NCI-H82 (cell line): ENCODE measurements around the gene RAB31.

ENCODE experiments used
- DNase-seq: peaks from one replicate; lab custom pipeline; 2025; lab: John Stamatoyannopoulos, UW

RAB31 gene

DNA sequence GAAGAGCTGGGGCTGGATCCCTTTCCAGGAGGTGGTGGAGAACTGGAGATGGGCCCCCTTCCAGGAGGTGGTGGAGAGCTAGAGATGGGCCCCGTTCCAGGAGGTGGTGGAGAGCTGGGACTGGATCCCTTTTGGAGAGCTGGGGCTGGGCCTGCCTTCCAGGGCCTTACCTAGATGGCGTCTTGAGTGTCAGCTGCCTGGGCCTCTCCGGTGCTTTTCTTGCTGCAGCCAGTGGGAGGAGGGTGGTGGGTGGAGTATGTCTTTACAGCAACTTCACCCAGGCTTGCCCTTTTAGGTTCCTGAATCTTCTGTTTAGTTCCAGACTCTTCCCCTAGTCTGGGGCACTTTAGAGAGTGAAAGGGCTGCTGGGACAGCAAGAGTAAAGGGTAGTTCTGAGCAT, 158.5 kb downstream of the RAB31 start:
- DNase-seq, result no peak

DNA sequence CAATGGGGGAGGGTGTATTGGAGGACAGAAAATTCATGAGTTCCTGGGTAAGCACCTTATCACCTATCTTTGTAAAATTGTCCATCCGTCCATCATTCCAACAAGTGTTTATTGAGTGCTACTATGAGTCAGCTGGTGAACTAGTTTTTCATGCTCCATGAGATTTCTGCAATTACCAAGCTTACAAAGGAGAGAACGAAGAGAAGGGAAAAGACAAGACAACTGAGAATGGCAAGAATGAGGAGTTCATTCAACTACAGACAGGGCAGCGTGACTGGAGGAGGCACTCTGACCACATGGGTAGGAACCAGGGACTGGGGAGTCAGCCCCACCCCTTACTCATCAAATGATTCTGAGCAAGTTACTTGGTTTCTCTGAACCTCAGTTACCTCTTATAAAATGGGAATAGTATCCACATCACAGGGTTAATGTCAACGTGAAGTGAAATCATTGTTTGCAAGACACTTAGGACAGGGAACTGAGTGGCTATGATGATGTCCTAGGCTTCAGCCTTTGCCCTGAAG, 159.0 kb downstream of the RAB31 start:
- no peak for DNase-seq

DNA sequence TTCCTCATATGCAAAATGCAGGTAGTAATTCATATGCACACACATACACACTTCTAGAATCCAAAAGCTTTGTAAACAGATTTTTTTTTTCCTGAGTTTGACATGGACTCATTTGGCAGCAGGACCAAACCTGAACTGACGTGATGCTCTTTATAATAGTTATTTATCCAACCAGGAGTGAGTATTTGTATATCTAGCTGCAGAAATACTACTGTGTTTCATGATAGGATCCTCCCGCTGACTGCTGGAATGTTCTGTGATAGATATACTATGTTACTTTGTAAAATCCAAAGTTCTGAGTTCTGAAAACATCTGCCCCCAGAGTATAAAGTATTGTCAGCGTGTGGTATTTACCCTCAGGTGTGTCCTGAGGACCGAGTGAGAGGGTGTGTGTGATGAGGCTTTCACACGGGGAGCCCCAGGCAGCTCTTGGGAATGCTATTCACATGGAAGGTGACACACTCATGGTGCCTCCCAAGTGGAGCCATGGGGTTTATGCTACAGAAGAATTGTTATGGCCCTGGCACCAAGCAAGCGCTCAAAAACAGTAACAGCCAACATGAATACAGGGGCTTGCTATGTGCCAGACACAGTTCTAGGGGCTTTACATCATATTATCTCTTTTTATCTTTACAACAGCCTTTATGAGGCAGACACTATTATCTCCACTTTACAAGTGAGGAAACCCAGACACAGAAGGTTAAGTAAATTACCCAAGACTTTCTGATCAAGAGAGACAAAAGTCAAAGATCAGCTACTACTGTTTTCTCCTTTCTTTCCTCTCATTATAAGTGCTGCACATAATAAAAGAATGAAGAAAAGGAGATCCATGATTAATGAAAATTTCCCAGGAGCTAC, 161.0 kb downstream of the RAB31 start:
- no peak for DNase-seq

DNA sequence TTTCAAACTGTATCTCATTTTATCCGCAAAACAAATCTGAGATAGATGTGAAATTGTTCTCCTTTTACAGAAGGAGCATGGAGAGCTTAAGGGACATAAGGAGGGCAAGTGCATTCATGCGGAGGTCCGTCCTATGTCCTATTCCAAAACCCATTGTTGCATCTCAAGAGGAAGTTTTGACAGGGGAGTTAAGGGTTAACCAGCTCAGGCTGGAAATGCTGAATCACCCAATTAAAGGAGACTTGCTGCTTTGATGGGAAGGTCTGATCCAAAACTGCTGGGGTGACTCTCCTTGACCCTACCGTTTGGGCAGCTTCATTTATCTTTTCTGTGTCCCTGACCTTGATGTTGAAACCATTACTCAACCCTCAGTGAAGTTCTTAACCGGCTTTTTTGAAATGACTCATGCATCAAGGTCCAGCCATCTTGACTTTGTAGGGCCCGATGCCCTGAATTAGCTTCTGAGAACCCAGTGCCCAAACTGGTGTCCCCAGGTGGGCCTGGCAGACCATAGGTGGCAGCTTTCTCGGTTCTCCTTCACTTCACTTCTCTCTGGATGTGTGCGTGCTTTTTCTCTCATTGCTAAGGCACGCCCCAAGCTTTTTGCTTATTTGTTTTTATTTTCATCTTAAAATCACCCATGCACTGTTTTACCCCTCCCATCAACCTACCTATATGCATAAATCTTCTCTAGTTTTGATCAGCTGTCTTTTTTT, 161.8 kb downstream of the RAB31 start:
- no peak for DNase-seq

DNA sequence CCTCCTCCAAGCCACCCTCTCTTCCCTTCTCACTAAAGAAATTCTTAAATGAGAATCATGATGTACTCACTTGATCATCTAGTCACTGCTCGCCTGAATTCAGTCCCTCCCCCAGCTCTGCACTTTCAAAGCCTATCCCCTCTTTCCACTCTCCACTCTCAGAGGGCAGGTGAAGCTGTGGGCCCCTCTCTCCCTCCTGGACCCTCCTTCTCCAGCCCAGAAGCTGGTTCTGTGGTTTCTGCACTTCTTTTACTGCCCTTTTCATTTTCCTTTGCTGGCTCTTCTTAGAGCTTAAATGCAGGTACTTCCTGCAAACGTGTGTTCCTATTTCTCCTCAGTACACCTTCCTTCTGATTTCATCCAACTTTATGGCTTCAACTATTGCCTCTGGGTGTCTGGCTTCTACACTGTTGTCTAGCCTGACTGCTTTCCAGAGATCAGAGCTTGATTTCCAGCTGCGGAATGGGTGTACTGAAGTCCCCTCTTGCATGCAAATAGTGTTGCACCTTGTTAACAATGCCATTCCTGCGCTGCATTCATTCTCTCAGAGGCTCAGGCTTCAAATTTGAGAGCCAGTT, 162.4 kb downstream of the RAB31 start:
- no peak for DNase-seq

DNA sequence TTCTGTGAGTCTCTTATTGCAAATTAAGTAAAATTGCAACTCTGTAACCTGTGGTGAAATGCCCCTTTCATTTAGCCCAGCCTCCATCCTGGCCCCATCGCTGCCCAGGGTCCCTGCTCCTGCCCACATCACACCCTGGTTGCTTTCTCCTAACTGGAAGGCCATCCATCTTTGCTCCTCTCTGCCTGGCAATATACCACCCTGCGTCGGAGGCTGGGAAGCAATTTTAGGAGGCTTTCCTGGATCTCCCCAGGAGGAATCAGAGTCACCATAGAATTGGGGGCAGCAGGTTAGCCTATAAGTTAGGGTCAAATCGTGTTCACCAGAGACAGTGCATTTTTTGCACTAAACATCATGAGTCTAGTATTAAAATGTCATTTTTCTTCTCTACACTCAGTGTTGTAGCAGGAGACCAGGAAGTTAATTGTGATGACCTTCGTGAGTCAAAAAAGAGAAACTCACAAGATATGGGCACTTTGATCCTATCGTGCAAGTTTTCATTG, 163.2 kb downstream of the RAB31 start:
- DNase-seq, result no peak

DNA sequence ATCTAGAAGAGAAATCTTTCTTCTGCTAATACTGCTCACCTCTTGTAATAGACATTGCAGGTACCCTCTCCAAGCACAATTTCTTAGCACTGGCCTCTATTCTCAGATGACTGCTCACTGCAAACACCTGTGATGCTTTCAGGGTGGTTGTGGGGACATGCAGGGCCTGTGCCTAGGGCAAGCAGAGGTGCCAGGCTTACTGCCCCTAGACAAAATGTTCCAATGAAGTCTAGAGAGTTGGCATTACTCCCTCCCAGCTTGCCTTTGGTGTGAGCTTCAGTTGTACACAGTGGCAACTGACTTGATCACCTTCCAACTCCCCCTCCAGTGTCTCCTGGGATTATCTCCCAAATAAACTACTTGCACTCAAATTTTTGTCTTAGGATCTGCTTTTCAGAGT, 164.7 kb downstream of the RAB31 start:
- no peak for DNase-seq

DNA sequence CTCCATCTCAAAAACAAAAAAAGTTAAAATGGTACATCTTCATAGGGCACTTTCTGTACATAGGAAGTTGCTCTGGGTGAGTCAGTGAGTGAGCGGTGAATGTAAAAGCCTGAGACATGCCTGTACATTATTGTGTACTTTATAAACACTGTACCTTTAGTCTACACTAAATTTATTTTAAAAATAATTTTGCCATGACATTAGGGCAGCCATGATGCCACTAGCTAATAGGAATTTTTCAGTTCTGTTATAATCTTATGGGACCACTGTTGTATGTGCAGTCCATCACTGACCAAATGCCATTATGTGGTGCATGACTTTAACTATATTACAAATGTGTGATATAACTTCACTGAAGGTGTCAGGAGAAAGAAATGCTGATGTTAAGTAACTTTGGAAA, 166.6 kb downstream of the RAB31 start:
- DNase-seq, result no peak

DNA sequence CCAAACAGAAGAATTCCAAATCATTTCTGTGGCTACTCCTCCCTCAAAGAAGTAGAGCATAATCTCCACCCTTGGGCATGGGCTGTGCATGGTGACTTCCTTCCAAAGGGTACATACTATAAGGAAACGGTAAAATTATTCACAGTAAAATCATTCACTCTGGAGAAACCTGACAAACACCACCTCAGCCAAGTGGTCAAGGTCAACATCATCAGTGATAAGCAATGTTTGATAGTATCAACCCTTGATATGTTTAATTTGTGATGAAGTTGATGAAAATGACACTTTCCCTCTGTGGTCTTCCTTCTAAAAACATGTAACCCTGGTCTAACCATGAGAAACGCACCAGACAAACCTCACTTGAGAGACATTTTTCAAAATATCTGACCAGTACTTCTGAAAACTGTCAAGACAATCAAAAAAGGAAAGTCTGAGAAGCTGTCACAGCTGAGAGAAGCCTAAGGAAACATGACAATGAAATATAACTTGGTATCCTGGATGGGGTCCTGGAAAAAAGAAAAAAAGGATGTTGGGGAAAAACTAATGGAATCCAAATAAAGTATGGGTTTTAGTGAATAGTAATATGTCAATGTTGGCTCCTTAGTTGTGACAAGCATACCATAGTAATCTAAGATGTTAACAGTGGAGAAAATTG, 168.2 kb downstream of the RAB31 start:
- no peak for DNase-seq

DNA sequence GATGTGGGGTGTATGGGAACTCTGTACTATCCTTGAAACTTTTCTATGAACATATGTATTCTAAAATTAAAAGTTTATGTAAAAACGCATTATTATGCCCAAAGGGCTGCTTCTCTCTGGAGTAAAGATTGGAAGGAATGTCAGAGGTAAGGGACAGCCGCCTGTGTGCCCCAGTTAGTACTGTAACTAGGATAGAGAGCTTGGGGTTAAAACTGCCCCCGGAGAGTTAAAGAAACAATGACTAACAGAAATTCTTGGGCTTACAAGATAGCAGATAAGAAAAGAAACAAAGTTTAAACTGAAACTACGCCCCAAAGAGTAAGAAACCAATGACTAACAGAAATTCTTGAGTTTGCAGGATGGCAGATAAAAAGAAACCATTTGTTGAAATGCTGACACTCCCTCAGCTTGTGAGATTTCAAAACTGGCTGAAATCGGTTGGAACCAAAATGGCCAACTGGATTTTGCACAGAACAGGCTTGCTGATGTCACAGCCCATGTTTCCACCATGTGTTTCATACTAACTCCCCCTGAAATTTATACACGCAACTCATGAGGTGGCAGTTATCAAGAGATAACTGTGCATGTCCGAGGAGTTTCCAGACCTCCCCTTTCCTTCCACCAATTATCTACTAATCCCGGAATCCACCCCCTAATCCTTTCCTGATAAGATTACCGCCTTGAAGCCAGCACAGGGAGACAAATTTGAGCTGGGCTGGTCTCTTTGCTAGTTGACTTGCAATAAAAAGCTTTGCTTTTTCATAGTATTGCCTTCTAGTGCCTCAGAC, 169.0 kb downstream of the RAB31 start:
- DNase-seq, result peak; percentile 94

DNA sequence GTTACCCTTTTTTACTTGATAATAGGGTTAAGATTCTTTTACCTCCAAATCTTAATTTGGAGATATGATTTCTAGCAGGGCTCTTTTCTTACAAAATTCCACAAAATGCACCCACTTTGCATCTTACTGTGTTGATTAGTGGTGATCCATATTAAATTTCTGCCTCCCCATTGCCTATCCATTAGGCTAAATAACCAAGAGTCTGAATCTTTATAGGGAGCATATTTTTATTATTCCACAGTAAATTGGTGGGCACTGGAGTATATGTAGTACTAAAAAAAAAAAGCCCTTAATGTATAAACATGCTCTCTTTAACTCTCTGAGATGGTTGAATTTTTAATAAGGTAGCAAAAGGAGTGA, 169.5 kb downstream of the RAB31 start:
- DNase-seq, result no peak

DNA sequence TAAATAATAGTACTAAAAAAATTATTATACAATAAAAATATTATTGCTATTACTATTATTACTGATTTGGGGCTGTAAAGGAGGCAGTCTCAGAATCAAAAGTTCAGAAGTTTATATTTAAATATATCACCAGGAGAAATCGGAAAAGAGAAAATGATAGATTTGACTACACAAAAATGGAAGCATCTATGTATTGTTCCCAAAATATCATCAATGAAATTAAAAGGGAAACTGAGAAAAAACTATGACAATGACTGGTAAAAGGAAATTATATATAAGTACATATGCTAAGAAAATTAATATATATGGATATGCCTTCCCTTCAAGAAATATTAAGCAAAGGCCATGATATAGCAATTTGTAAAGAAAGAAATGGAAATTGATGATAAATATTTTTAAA, 170.0 kb downstream of the RAB31 start:
- DNase-seq, result no peak

DNA sequence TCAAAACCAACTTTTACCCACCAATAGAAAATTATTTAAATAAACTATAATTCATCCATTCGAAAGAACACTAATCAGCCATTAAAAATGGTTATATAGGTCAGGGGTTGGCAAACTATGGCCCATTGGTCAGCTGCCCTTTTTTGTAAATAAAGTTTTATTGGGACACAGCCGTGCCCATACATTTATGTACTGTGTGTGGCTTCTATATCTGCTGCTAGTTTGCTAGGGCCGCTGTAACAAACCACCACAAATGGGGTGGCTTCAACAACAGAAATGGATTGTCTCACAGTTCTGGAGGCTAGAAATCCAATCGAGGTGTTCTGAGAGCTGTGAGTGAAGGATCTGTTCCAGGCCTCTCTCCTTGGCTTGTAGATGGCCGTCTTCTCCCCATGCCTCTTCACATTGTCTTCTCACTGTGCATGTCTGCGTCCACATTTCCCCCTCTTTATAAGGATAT, 170.7 kb downstream of the RAB31 start:
- DNase-seq, result no peak

DNA sequence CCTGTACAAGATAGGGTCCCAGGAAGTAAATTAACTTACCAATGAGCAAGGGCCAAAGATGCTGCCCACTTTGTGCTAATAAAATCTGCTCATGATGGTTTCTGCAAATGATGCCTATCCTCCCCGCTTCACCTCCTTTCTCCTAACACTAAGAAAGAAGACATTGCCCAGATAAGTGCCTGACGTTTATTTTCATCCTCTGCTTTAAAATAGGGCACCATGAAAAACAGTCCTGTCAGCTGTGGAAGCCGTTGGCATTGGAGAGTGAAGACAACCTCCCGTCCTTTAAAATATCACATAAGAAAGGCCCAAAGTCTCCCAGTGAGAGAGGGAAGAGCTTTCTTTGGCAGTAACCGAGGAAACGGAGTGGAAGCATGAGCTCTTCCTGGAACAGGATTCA, 176.0 kb downstream of the RAB31 start:
- no peak for DNase-seq

DNA sequence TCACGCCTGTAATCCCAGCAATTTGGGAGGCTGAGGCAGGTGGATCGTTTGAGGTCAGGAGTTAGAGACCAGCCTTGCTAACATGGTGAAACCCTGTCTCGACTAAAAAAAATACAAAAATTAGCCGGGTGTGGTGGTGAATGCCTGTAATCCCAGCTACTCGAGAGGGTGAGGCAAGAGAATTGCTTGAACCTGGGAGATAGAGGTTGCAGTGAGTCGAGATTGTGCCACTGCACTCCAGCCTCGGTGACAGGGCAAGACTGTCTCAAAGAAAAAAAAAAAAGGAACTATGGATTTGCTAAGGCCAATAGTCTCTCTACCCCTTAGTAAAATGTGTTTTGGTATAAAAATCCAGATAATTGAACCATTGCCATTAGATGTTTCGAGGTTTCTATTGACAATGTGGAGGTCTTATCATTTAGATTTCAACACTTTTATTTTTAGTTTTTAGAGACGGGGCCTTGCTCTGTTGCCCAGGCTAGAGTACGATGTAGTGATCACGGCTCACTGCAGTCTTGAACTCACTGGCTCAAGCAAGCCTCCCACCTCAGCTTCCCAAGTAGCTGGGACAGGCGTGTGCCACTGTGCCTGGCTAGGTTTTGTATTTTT, 176.5 kb downstream of the RAB31 start:
- no peak for DNase-seq

DNA sequence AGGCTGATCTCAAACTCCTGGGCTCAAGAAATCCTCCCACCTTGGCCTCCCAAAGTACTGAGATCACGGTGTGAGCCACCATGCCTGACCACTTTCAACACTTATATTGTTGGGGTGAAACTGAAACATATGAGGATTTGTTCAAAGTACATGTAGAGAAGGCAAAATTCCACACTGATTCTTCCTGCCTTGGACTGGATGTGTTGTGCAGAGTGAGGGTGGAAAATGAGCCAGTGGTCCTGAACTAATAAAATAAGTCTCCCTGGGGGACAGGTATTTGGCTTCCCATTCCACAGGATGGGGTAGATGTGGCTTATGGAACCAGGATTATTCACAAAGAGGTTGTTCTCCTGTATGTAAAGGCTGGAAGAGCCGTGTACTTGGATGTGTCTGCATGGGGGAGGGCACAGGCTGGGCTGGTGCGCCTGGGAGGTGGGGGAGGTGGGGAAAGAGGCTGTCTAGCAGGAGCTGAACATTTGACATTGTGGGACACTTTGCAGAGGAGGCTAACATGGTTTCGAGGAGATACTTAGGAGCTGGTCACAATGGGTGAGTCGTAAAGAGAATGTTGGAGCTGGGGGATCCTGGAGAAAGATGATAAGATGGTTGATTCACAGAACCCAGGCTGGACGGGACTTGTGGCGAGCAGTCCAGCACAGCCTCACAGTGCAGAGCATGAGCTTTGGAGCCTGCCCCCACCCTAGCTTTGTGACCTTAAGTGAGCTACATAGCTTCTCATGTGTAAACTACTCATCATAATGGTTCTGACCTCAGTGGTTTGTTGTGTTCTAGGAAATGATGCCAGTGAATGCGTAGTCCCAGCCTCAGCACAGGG, 177.3 kb downstream of the RAB31 start, which contains the start of gene TXNDC2:
Gene TXNDC2, plus strand, starts transcription at position 804 of the 835 bp plus-strand sequence. CDS start 708 bp downstream, outside the sequence.
- no peak for DNase-seq

DNA sequence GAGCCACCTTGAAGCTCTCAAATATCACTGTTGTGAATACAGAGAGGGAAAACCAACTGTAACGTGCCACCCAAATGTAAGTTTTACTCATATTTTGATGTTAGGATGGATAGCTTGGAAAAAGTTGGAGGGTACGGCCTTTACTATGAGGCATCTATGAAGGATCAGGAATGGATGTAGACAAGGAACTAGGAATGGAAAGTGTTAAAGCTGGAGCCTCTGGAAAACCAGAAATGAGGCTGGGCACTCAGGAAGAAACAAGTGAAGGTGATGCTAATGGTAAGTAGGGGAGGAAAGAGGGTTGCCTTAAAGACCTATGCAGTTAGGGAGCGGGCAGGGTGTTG, 177.9 kb downstream of the RAB31 start:
- DNase-seq, result no peak

DNA sequence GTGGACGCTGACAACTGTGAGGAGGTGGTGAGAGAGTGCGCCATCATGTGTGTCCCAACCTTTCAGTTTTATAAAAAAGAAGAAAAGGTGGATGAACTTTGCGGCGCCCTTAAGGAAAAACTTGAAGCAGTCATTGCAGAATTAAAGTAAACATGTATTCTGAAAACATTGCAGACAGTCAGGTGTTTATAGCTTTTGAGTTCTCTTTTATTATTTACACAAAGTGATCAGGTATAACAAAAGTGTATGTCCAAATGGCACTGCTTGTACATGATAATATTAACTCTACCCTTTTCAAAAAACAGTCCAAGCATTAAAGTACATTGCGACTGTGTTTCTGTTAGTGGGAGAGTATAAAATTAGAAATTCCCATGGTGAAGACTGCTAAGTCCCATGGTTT, 179.9 kb downstream of the RAB31 start:
- DNase-seq, result no peak

DNA sequence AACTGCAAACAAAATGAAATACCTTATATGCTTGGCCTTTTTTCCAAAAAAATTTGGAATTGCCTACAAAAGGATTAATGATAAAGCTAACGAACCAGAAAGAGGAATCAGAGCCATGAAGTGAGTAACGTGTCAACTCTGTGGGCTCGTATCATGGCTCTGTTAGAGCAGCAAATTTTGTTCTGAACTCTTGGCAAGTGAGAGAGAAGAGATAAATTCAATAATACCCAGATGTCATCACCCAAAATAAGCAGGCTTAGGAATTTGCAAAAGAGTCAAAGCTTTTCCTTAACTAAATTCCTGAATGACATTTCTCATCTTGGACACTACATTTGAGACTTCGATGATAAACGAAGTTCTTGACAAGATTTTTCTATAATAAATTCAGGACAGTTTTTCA, 182.1 kb downstream of the RAB31 start:
- no peak for DNase-seq

DNA sequence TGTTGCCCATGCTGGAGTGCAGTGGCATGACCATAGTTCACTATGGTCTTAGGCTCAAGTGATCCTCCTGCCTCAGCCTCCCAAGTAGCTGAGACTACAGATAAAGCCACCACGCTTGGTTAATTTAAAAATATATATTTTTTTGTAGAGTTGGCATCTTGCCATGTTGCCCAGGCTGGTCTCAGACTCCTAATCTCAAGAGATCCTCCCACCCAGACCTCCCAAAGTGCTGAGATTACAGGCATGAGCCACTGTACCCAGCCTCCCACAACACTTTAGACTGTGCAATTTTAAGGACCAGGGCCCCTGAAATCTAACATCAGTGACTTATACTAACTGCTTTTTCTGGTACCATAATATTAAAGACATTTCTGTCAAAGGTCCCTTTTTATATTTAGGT, 182.9 kb downstream of the RAB31 start:
- DNase-seq, result no peak
